ENCODE results near the gene KNDC1.
A peak's percentile ranks its signal among the peaks of the same experiment; 100 is the strongest.
"Not testable (repeated sequence)": the region's sequence is repeated elsewhere in the genome, so short reads cannot be mapped to it uniquely, and the experiment has no call there.

KNDC1 gene

GRCh38 chr10:133127291-133128125 lies 32.5 kb upstream of the KNDC1 start:
- DNase-seq, result no peak

DNA sequence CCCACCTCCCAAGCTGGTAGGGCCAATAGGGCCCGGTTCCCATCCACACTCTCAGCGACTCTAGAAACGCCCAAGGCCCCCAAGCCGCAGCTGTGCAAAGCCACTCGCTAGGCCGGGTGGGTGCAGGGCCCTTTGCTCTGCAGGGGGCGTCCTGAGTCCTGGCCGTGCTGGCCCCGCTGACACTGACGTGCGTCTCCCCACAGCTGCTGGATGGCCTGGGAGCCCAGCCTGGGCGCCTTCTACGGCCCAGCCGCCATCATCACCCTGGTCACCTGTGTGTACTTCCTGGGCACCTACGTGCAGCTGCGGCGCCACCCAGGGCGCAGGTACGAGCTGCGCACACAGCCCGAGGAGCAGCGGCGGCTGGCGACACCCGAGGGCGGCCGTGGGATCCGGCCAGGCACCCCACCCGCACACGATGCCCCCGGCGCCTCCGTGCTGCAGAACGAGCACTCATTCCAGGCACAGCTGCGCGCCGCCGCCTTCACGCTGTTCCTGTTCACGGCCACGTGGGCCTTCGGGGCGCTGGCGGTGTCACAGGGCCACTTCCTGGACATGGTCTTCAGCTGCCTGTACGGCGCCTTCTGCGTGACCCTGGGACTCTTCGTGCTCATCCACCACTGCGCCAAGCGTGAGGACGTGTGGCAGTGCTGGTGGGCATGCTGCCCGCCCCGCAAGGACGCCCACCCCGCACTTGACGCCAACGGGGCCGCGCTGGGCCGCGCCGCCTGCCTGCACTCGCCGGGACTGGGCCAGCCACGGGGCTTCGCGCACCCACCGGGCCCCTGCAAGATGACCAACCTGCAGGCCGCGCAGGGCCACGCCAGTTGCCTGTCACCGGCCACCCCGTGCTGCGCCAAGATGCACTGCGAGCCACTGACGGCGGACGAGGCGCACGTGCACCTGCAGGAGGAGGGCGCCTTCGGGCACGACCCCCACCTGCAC lies 31.6 kb upstream of the KNDC1 start:
- no peak for DNase-seq

DNA sequence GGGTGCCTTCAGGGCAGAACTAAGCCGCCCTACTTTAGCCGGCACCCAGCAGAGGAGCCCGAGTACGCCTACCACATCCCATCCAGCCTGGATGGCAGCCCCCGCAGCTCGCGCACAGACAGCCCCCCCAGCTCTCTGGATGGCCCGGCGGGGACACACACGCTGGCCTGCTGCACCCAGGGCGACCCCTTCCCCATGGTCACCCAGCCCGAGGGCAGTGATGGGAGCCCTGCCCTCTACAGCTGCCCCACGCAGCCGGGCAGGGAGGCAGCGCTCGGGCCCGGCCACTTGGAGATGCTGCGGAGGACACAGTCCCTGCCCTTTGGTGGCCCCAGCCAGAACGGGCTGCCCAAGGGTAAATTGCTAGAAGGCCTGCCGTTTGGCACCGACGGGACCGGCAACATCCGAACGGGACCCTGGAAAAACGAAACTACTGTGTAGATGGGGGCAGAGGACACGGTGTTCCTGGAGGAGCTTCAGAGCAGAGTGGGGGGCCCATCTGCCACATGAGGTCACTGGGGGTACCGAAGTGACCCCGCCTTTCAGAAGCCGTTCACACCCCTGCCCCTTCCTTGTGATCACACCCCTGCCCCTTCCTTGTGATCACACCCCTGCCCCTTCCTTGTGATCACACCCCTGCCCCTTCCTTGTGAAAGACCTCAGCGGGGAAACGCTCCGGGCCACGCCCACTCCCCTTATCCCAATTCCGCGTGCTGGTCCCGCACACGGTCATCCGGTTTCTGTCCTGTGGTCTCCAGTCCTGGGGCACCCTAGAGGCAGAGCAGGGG lies 30.8 kb upstream of the KNDC1 start:
- no peak for DNase-seq

- DNase-seq, result no peak
These were observed 30.0 kb upstream of the KNDC1 start for GRCh38 chr10:133129859-133130495.

DNA sequence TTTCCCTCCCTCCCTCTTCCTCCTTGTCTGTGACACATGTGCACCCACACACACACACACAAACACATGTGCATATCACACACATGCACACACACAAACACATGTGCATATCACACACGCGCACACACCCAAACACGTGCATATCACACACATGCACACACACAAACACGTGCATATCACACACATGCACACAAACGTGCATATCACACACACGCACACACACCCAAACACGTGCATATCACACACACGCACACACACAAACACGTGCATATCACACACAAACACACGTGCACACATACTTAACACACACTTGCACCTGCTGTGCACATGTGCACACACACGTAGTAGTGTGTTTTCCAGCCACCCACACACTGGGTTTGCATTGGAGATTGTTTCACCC lies 29.4 kb upstream of the KNDC1 start:
- no peak for DNase-seq

- peak; percentile 42 for DNase-seq
These were observed 29.0 kb upstream of the KNDC1 start for GRCh38 chr10:133131053-133131452.

DNA sequence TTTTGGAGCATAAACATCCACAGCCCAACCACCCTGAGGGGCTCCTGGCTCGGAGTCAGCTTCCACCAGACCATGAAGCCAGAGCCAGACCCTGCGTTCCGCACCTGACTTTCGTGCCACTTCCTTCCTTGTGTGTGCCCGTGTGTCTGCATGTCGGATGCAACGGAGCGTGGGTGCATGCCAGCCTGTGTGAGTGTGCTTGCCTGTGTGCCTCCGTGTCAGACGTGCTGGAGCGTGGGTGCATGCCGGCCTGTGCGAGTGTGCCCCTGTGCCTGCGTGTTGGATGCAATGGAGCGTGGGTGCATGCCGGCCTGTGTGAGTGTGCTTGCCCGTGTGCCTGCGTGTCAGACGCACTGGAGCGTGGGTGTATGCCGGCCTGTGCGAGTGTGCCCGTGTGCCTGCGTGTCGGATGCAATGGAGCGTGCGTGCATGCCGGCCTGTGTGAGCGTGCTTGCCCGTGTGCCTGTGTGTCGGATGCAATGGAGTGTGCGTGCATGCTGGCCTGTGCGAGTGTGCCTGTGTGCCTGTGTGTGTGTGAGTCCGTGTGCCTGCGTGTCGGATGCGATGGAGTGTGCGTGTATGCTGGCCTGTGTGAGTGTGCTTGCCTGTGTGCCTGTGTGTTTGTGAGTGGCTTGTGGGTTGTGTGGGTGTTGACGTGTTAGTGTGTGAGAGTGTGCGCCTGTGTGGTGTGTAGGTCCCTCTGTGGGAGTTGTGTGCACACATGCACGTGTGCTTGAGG lies 28.1 kb upstream of the KNDC1 start:
- DNase-seq, result peak; percentile 49

DNA sequence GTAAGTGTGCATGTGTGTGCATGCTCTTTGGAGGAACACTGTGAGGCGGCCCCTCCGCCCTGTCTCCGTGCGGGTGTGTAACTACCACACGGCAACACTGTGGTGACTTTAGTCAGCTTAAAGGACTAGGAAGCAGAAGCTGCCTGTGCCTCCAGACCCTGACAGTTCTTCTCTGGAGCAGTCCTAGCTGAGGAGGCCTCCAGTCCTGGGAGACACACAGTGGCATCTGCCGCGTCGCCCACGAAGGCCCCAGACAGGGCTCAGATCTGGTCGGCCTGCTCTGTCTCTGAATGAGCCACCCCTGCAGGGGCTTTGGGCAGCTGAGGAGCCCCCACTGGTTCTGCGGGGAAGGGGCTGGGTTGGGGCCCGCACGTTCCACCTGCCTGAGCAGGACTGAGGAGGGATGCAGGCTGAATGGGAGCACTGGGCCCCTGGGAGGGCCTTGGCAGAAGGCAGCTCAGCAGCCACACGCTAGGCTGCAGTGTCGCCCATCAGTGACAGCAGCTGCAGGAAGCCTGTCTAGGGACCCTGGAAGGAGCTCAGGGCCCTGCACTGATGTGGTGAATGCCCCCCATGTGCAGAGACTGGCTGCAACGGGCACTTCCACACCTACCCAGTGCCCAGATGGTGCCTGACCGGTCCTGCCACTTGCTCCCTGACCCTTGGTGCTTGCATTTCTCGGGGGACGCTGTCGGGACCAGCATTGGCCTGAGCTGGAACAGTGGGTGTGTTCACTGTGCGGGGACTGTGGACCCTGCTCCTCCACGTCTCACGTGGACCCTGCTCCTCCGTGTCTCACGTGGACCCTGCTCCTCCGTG lies 27.3 kb upstream of the KNDC1 start:
- DNase-seq, result peak; percentile 54

GRCh38 chr10:133133471-133134231 lies 26.4 kb upstream of the KNDC1 start:
- DNase-seq, result peak; percentile 55

GRCh38 chr10:133134411-133135115 lies 25.5 kb upstream of the KNDC1 start:
- peak; percentile 55 for DNase-seq

- DNase-seq, result no peak
These were observed 24.9 kb upstream of the KNDC1 start for GRCh38 chr10:133135116-133135465.

DNA sequence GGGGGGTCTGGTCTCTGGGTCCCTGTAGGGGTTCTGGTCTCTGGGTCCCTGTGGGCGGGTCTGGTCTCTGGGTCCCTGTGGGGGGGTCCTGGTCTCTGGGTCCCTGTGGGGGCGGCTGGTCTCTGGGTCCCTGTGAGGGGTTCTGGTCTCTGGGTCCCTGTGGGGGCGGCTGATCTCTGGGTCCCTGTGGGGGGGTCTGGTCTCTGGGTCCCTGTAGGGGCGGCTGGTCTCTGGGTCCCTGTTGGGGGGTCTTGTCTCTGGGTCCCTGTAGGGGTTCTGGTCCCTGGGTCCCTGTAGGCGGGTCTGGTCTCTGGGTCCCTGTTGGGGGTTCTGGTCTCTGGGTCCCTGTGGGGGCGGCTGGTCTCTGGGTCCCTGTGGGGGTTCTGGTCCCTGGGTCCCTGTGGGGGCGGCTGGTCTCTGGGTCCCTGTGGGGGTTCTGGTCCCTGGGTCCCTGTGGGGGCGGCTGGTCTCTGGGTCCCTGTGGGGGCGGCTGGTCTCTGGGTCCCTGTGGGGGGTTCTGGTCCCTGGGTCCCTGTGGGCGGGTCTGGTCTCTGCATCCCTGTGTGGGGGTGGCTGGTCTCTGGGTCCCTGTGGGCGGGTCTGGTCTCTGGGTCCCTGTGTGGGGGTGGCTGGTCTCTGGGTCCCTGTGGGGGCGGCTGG lies 22.4 kb upstream of the KNDC1 start:
- not testable (repeated sequence) for DNase-seq

GRCh38 chr10:133139551-133140065 lies 20.4 kb upstream of the KNDC1 start:
- peak; percentile 54 for DNase-seq

DNA sequence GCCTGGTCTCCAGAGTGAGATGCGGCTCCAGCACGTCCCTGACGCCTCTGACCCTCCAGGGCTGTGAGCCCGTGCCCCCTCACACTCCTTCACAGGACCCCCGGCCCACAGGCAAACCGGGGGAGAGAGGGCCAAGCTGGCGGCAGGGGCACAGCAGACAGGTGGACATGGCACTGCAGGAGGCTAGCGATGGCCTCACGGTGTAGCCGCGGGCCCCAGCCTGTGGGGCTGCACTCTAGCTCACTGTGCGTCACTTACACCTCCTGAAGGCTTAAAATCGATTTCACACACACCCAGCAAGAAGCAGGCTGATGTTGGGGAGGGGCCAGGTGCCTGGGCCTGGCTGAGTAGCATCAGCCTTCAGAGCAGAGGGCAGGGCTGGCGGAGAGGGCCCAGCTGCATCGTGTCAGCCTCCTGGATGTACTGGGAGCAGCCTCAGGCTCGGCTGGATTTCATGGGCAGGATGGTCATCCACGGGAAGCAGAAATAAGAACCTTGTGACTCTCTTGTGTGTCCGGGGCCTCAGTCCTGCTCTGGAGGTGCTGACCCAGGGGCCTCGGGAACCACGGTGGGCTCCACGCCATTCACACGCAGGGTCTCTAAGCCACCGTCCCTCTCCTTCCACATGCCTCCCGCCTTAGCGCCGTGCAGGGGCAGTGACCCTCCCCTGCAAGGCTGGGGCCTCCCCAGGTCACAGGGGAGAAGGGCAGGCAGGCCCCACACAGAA lies 19.4 kb upstream of the KNDC1 start:
- peak; percentile 42 for DNase-seq

DNA sequence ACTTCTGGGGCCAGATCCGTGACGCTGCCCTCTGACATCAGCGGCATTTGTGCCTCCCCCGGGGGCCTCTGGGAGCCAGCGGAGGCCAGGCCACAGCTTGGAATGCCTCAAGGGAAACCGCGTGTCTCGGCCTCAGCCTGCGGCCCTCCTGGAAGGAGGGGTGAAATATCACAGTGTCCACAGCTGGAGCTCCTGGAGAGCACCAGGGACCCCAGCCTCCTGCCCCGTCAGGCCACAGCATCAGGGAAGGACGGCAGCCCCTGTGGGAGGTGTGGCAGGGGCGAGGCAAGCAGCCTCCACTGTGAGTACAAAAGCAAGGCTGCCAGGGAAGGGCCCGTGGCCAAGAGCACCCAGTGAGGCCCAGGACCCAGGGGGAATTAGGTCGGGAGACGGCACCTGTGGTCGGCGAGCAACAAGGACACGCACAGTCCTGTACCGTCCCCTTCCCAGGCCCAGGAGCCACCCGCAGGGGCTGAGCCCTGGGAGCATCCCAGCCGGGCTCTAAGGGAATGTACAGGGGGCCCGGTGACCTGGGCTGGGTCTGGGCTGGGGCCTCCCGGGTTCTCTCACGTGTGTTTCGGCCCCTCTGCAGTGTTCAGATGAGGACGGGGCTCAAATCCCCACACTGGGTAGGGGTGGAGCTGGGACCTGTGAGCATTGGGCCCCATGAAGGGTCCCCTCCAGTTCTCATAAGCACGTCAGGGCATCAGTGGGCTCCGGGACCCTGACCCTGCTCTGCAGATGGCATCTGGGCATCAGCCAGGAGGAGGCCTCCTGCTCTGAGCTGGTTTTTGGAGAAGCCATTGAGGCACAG lies 18.7 kb upstream of the KNDC1 start:
- peak; percentile 51 for DNase-seq

GRCh38 chr10:133141958-133142340 lies 18.1 kb upstream of the KNDC1 start:
- DNase-seq, result peak; percentile 43
